Testis (tissue), 3 donors: ENCODE measurements around the gene DNASE2. TPM values are rescaled to one million over a fixed set of nuclear protein-coding genes. Genes with fewer than 3 reads are reported as not detected.
A peak's percentile ranks its signal among the peaks of the same experiment; 100 is the strongest.
"Not testable (repeated sequence)": the region's sequence is repeated elsewhere in the genome, so short reads cannot be mapped to it uniquely, and the experiment has no call there.

Source experiments
- DNase-seq: peaks from one replicate; pipeline ENCODE4 v3.0.0-alpha.2; 2019
- H3K27ac ChIP-seq, 2 donors: fragments of 200-600 bp; sonication (generic); one replicate each; pipeline ENCODE4 v1.5.1; 2019
- H3K27me3 ChIP-seq: fragments of 200-600 bp; sonication (generic); one replicate; pipeline ENCODE4 v1.5.1; 2019
- H3K36me3 ChIP-seq: fragments of 200-600 bp; sonication (generic); one replicate; pipeline ENCODE4 v1.5.1; 2017; ENCODE audit warnings: low read depth; ENCODE audit errors: missing control alignments
- H3K4me1 ChIP-seq: fragments of 200-600 bp; sonication (generic); one replicate; pipeline ENCODE4 v1.5.1; 2019
- H3K4me3 ChIP-seq, 2 donors: fragments of 200-600 bp; sonication (generic); one replicate each; pipeline ENCODE4 v1.5.1; 2017 to 2019
- H3K9me3 ChIP-seq: fragments of 200-600 bp; sonication (generic); one replicate; pipeline ENCODE4 v1.5.1; 2017
- POLR2A ChIP-seq: fragments of 450-650 bp; IDR thresholded peaks from one replicate; pipeline ENCODE4 v1.6.1; 2017; ENCODE audit warnings: antibody characterized with exemption, mild to moderate bottlenecking, moderate library complexity
- WGBS, 2 donors: methylation state at CpG; one replicate each; pipeline ENCODE4 v1.1.5; 2018; 5-methylcytosine and 5-hydroxymethylcytosine counted together
- intact Hi-C: fragments of 100-400 bp; cut with DNase I; formaldehyde crosslinking; loops from one replicate; pipeline ENCODE4 v1.15.1; 2023; ENCODE audit warnings: low total_unique reads
- polyA plus RNA-seq: library from polyadenylated mRNA; stranded (reverse); fragments of 350-450 nt; fragmentation: Illumina TruSeq; extraction: RNeasy Lipid Tissue Mini Kit (QIAGEN cat#74804); gene quantifications from one replicate; pipeline ENCODE4 v1.2.3, GENCODE V29; 2014; ENCODE audit warnings: low read depth, low replicate concordance; ENCODE audit not compliant: insufficient read depth
- total RNA-seq, 2 donors: library from RNA; depleted of rRNA; stranded (reverse); fragments of >200 nt; gene quantifications; one replicate each; pipeline ENCODE4 v1.2.3, GENCODE V29; 2016
- TF ChIP-seq, protein P1 (sequence below), 3 experiments: fragments of 450-650 bp in 2 of 3; fragments of 200-600 bp in 1 of 3; sonication (generic) in 1 of 3; IDR thresholded peaks; one replicate each; pipeline ENCODE4 v1.5.1; 2016 to 2019; ENCODE audit warnings: antibody characterized with exemption in 3 of 3, mild to moderate bottlenecking in 2 of 3, moderate library complexity in 1 of 3

Gene DNASE2
- total and polyA plus RNA-seq, 3 donors from 2014 or later = 9.0 to 17.7 (median 17.4) TPM

DNA sequence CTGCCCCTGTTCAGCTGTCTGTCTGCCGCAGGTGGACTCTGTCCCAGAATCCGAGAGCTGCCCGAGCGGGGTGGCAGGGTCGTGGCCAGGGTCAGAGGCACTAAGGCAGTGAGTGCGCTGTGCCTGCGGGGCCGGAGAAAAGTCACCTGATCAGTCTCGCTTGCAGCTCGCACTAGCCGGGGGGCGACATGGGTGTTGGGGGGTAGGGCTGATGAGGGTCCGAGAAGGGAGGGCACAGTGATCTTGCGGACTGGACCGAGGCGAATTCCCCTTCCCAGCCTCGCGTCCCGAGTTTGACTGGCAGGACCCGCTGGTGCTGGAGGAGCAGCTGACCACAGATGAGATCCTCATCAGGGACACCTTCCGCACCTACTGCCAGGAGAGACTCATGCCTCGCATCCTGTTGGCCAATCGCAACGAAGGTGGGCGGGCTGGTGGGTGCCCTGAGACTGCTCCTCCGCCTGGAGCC is 10.3 kb upstream of the DNASE2 start:
- no peak overlapping the region for H3K27ac ChIP-seq
- no peaks in the 10 kb centered on the region for H3K36me3 ChIP-seq
- WGBS, 2 donors = 0 to 4% methylated on average over 12 to 26 of the region's 26 CpGs
- no peak for DNase-seq
- intact Hi-C loops = no loop called here
- H3K9me3 ChIP-seq = no peaks in the 10 kb centered on the region
- H3K4me3 ChIP-seq = peak overlapping the region; percentile 78 to 82
- H3K4me1 ChIP-seq = peaks cover 4% of the 10 kb centered on the region
- TF ChIP-seq, protein P1, sequence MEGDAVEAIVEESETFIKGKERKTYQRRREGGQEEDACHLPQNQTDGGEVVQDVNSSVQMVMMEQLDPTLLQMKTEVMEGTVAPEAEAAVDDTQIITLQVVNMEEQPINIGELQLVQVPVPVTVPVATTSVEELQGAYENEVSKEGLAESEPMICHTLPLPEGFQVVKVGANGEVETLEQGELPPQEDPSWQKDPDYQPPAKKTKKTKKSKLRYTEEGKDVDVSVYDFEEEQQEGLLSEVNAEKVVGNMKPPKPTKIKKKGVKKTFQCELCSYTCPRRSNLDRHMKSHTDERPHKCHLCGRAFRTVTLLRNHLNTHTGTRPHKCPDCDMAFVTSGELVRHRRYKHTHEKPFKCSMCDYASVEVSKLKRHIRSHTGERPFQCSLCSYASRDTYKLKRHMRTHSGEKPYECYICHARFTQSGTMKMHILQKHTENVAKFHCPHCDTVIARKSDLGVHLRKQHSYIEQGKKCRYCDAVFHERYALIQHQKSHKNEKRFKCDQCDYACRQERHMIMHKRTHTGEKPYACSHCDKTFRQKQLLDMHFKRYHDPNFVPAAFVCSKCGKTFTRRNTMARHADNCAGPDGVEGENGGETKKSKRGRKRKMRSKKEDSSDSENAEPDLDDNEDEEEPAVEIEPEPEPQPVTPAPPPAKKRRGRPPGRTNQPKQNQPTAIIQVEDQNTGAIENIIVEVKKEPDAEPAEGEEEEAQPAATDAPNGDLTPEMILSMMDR (IDR thresholded peaks at IDR 0.05) = no peak
- no peak for TF ChIP-seq POLR2A
- H3K27me3 ChIP-seq = no peaks in the 10 kb centered on the region

DNA sequence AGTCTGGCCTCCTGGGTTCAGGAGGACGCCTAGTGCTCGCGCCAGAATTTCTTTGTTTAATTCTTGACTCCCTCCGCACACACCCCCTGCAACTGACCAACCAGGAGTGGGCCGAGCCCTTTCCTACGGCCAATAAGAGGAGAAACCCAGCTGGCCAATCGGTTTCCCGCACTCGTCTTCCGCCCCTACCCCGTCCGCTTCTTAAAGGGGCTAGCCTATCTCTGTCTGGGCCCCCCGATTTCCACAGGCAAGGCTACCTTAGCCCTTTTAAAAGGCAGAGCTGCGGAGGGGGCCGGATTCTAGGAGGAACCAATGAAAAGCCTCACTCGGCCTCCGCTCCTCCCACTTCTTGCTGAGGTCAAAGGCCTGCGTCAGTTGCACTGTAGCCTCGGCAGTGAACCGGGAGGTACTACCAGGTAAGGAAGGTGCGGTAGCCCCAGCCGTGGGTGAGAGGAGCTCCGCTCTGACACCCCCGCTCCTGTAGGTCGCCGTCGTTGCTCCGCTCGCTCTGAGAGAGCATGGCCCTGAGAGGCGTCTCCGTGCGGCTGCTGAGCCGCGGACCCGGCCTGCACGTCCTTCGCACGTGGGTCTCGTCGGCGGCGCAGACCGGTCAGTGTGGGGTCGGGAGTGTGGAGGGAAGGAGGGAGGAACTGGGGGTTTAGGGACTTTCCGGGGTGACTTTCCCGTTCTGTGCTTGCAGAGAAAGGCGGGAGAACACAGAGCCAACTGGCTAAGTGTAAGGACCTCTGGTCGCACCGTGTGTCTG is 9.7 kb upstream of the DNASE2 start, which contains the start of gene GCDH:
TSS of gene GCDH (plus strand) at position 374 of the 766 bp plus-strand sequence. CDS start at position 519, 145 bp downstream.
- Histone ChIP-seq H3K4me1 (peaks cover 4% of the 10 kb centered on the region), H3K27ac (peak within 1 kb of the TSS in 1 of 2 donors; percentile 75)

DNA sequence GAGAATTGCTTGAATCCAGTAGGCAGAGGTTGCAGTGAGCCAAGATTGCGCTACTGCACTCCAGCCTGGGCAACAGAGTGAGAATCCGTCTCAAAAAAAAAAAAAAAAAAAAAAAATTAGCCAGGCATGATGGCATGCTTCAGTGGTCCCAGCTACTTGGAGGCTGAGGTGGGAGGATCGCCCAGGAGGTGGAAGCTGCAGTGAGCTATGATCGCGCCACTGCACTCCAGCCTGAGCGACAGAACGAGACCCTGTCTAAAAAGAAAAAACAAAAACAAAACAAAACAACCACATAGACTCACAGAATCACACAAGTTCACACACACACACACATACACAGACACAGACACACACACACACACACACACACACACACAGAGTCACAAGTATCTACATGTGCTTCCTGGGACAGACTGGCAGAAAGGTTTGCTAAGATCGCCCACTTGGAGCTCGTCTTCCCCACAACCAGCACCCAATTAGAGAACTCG is 9.1 kb upstream of the DNASE2 start:
- H3K36me3 ChIP-seq, DNase-seq, intact Hi-C loops, H3K9me3 ChIP-seq, H3K4me1 ChIP-seq, H3K27me3 ChIP-seq: not testable (repeated sequence)
- H3K4me3 ChIP-seq = peak overlapping the region; percentile 78 to 82
- H3K27ac ChIP-seq = peak overlapping the region in 1 of 2 donors; percentile 52
- WGBS, 2 donors = 24 to 31% methylated on average over 10 of the region's 10 CpGs

More for the DNA sequence above, 9.7 kb upstream of the DNASE2 start, which contains the start of gene GCDH:
- no peaks in the 10 kb centered on the region for H3K27me3 ChIP-seq
- no peaks in the 10 kb centered on the region for H3K9me3 ChIP-seq
- DNase-seq = peak; percentile 99
- TF ChIP-seq, protein P1 (IDR thresholded peaks at IDR 0.05) = peak in 1 of 3 experiments; percentile 44
- TF ChIP-seq POLR2A = no peak
- no peaks in the 10 kb centered on the region for H3K36me3 ChIP-seq
- H3K4me3 ChIP-seq = peak within 1 kb of the TSS; percentile 78 to 82
- 1% methylated on average over 39 to 49 of the region's 49 CpGs for WGBS, 2 donors
- intact Hi-C loops = no loop called here

DNA sequence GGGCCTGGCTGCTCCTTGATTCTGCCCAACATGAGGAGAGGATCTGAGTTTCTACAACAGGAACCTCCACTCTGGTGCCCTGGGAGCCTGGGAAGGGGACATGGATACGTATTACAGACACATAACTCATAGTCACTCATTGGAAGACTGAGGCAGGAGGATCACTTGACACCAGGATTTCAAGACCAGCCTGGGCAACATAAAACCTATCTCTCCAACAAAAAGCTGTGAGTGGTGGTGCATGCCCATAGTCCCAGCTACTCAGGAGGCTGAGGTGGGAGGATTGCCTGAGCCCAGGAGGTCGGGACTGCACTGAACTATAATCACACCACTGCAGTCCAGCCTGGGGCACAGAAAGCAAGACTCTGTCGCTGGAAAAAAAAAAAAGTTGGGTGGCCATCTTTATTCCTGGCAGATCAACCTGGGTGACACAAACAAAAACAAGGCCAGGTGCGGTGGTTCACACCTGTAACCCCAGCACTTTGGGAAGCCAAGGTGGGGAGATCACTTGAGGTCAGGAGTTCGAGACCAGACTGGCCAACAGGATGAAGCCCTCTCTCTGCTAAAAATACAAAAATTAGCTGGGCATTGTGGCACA is 6.9 kb upstream of the DNASE2 start:
- Histone ChIP-seq H3K27ac (no peak overlapping the region), H3K4me1 (peaks cover 7% of the 10 kb centered on the region), H3K9me3 (no peaks in the 10 kb centered on the region), H3K36me3 (no peaks in the 10 kb centered on the region), H3K4me3 (no peak overlapping the region), H3K27me3 (no peaks in the 10 kb centered on the region)
- WGBS, 2 donors = 77 to 82% methylated on average over 5 of the region's 5 CpGs
- DNase-seq = no peak
- intact Hi-C loops = no loop called here
- no peak for TF ChIP-seq POLR2A
- TF ChIP-seq, protein P1 (IDR thresholded peaks at IDR 0.05) = no peak

DNA sequence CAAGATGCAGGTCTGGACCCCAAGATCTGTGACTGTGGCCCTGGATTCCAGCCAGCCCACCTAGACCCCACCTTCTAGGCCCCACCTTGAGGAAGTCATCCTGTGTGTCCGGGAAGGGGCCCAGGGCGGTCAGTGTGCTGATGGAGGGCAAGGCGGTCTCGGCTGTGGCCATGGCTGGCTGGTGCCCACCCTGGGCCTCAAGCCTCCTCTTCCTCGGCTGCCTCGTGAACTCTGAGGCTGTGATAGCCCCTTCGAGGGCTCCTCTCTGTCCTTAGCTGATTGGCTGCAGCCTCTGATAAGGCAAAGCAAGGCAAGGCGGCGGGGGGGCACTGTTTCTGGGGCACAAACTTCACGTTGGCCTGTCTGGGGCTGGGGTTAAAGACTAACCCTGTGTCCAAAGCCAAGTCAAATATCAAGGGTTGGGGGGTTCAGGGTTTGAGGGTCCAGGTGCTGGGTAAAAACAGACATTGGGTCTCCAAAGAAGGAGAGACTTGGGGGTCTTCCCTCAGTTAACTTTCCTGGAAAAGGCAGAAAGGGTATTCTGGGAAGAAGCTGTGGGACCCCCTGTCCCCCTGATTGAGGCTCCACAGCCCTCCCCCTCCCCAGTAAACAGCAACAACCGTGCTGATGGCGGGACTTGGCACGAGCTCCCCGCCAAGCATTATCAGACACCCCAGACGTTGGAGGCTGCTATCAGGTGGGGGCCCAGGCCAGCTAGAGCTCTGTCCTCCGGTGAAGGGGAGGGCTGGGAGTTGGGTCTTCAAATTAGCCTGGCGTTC is 5.9 kb upstream of the DNASE2 start, which contains the start of gene KLF1:
TSS of gene KLF1 (minus strand) at position 233 of the 779 bp plus-strand sequence. CDS start at position 172, 61 bp downstream.
- no peak for DNase-seq
- intact Hi-C loops = no loop called here
- TF ChIP-seq POLR2A = no peak
- TF ChIP-seq, protein P1 (IDR thresholded peaks at IDR 0.05) = no peak
- Histone ChIP-seq H3K27me3 (no peaks in the 10 kb centered on the region), H3K27ac (no peak within 1 kb of the TSS), H3K9me3 (no peaks in the 10 kb centered on the region), H3K36me3 (no peaks in the 10 kb centered on the region), H3K4me3 (peak within 1 kb of the TSS in 1 of 2 donors; percentile 48), H3K4me1 (peaks cover 7% of the 10 kb centered on the region)
- 67 to 70% methylated on average over 16 to 17 of the region's 17 CpGs for WGBS, 2 donors
